Colonic mucosa (tissue), 4 donors: Measurements from ENCODE around the gene RAD51C. TPM values are rescaled to one million over a fixed set of nuclear protein-coding genes. Genes with fewer than 3 reads are reported as not detected.

Source experiments
- DNase-seq: peaks from one replicate; pipeline ENCODE4 v3.0.0-alpha.2; 2020
- H3K27ac ChIP-seq: fragments of 200-600 bp; one replicate; pipeline ENCODE4 v1.8.0; 2021
- H3K27me3 ChIP-seq: fragments of 200-600 bp; one replicate; pipeline ENCODE4 v1.8.0; 2021
- H3K36me3 ChIP-seq: fragments of 200-600 bp; one replicate; pipeline ENCODE4 v1.8.0; 2021
- H3K4me1 ChIP-seq: fragments of 200-600 bp; one replicate; pipeline ENCODE4 v1.8.0; 2021; ENCODE audit warnings: mild to moderate bottlenecking
- H3K4me3 ChIP-seq: fragments of 200-600 bp; one replicate; pipeline ENCODE4 v1.8.0; 2021
- H3K9ac ChIP-seq, 2 donors: one replicate each; pipeline ENCODE4 v1.7.0; 2013; ENCODE audit warnings: control low read depth in 2 of 2, low read depth in 2 of 2, low read length in 2 of 2
- H3K9me3 ChIP-seq: fragments of 200-600 bp; one replicate; pipeline ENCODE4 v1.8.0; 2021
- CTCF ChIP-seq: fragments of 200-600 bp; IDR thresholded peaks from one replicate; pipeline ENCODE4 v1.8.0; 2022; ENCODE audit warnings: antibody characterized with exemption, mild to moderate bottlenecking
- intact Hi-C: fragments of 100-400 bp; cut with DNase I; formaldehyde crosslinking; loops from one replicate; pipeline ENCODE4 v1.14.1; 2022
- total RNA-seq, 2 donors: library from RNA; stranded (reverse); fragmentation: NEBNext Ultra II Directional in 1 of 2; extraction: Animal tissue kit (Norgen Biotek cat#: 25700) in 1 of 2; gene quantifications; one replicate each; pipeline ENCODE4 v1.2.1, GENCODE V29; 2021
- donor health status: healthy.
- donor health status: DM: no; HTN: no; CAD: no.
- donor health status: DM: no; HTN: no; CAD: no.

The RAD51C gene
- total RNA-seq, 2 donors from 2014 or later: 13.2 to 20.2 TPM

GRCh38 chr17:58779446-58779845, 87.0 kb downstream of the RAD51C start:
- H3K27me3 ChIP-seq: no peaks in the 10 kb centered on the region
- no peak overlapping the region for H3K27ac ChIP-seq
- no peaks in the 10 kb centered on the region for H3K4me1 ChIP-seq
- H3K36me3 ChIP-seq: no peaks in the 10 kb centered on the region
- DNase-seq: no peak
- no peak overlapping the region for H3K4me3 ChIP-seq
- H3K9ac ChIP-seq: no peak overlapping the region
- intact Hi-C loops: no loop called here
- TF ChIP-seq CTCF: no peak
- H3K9me3 ChIP-seq: no peaks in the 10 kb centered on the region

GRCh38 chr17:58783380-58783779, 91.0 kb downstream of the RAD51C start:
- no peak for DNase-seq
- Histone ChIP-seq H3K27me3 (no peaks in the 10 kb centered on the region), H3K36me3 (no peaks in the 10 kb centered on the region), H3K9me3 (no peaks in the 10 kb centered on the region), H3K4me1 (no peaks in the 10 kb centered on the region), H3K9ac (no peak overlapping the region), H3K4me3 (no peak overlapping the region), H3K27ac (no peak overlapping the region)
- intact Hi-C loops: no loop called here
- TF ChIP-seq CTCF: no peak

GRCh38 chr17:58785097-58785496, 92.7 kb downstream of the RAD51C start:
- Histone ChIP-seq H3K27ac (no peak overlapping the region), H3K4me1 (no peaks in the 10 kb centered on the region), H3K27me3 (no peaks in the 10 kb centered on the region), H3K9me3 (no peaks in the 10 kb centered on the region), H3K36me3 (no peaks in the 10 kb centered on the region), H3K9ac (no peak overlapping the region), H3K4me3 (no peak overlapping the region)
- no peak for DNase-seq
- intact Hi-C loops: no loop called here
- no peak for TF ChIP-seq CTCF

Other genes starting within 250 kb of the RAD51C start
- under 1 TPM in 1 of 2 donors, not detected in 1; 0.07 TPM for gene HSF5, start 204.2 kb upstream of the RAD51C start, total RNA-seq
- gene MTMR4, start 178.0 kb upstream of the RAD51C start, total RNA-seq: 10 to 100 TPM; 43.5 to 45.3 TPM
- under 1 TPM in 1 of 2 donors, not detected in 1; 0.10 TPM for gene TEX14, start 557 bp upstream of the RAD51C start, total RNA-seq
- gene PPM1E, start 63.3 kb downstream of the RAD51C start, total RNA-seq: under 1 TPM; 0.05 to 0.32 TPM